Measurements from ENCODE around the gene DNAJC16. TPM values are rescaled to one million over a fixed set of nuclear protein-coding genes. Genes with fewer than 3 reads are reported as not detected.

DNAJC16 gene
- total RNA-seq, 1 experiment from 2014 or later = 9.2 TPM

DNA sequence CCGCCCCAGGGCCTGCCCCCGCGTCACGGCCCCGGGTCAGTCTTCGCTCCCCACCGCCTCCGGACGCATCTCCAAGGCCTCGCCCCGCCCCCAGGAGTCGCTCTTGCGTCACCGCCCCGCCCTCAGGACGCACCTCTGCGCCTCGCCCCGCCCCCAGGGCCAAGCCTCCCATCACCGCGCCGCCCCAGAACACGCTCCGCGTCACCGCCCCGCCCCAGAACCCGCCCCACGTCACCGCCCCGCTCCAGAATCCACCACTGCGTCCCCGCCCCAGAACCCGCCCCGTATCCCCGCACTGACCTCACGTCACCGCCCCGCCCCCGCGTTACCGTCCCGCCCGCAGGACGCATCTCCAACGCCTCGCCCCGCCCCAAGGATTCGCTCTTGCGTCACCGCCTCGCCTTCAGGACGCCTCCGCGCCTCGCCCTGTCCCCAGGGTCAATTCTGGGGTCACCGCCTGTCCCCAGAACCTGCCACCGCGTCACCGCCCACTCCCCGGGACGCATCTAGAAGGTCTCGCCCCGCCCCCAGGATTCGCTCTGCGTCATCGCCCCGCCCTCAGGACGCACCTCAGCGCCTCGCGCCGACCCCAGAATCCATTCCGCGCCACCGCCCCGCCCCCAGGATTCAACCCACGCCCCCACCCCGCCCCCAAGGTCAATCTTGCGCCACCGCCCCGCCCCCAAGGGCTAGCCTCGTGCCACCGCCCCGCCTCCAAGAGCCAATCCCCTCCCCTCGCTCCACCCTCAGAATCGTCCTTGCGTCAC is 2.2 kb upstream of the DNAJC16 start:
- Histone ChIP-seq H3K4me1 (ENCODE audit: insufficient read depth, low read length) (peaks cover 25% of the 10 kb centered on the region), H3K9ac (ENCODE audit: low read length) (peak overlapping the region; percentile 84), H3K9me3 (ENCODE audit: low read length) (no peaks in the 10 kb centered on the region), H3K27ac (ENCODE audit: low read length) (peak overlapping the region; percentile 91), H3K4me3 (ENCODE audit: low read length) (peak overlapping the region; percentile 87), H3K36me3 (ENCODE audit: low read depth, low read length) (no peaks in the 10 kb centered on the region), H3F3A (ENCODE audit: low read length, unreplicated experiment) (no peaks in the 10 kb centered on the region), H3K79me2 (ENCODE audit: low read length) (peaks cover 39% of the 10 kb centered on the region), H2AFZ (ENCODE audit: low read length) (no peak overlapping the region), H3K27me3 (ENCODE audit: low read length) (no peaks in the 10 kb centered on the region), H4K20me1 (ENCODE audit: low read length) (no peaks in the 10 kb centered on the region), H3K9me2 (replicated peaks; ENCODE audit: low read length) (no peaks in the 10 kb centered on the region), H3K4me2 (ENCODE audit: low read length) (peak overlapping the region; percentile 71)
- ChIA-PET POLR2A (ENCODE audit: unreplicated experiment) (interaction anchor here (0.6 kb wide), 1 partner anchor 9 kb away, joined by 3 read pairs; no protein-coding TSS in a partner anchor), CTCF (no interaction called here)
- ATAC-seq (peak; percentile 41), DNase-seq (peak; percentile 94)
- intact Hi-C loops (cut with micrococcal nuclease) = loop anchor here (1.0 kb wide), 1 partner anchor 23 kb away; no protein-coding TSS in a partner anchor
- no TSS peak for BruUV-seq (replicated peaks)
- TF ChIP-seq, protein P1, sequence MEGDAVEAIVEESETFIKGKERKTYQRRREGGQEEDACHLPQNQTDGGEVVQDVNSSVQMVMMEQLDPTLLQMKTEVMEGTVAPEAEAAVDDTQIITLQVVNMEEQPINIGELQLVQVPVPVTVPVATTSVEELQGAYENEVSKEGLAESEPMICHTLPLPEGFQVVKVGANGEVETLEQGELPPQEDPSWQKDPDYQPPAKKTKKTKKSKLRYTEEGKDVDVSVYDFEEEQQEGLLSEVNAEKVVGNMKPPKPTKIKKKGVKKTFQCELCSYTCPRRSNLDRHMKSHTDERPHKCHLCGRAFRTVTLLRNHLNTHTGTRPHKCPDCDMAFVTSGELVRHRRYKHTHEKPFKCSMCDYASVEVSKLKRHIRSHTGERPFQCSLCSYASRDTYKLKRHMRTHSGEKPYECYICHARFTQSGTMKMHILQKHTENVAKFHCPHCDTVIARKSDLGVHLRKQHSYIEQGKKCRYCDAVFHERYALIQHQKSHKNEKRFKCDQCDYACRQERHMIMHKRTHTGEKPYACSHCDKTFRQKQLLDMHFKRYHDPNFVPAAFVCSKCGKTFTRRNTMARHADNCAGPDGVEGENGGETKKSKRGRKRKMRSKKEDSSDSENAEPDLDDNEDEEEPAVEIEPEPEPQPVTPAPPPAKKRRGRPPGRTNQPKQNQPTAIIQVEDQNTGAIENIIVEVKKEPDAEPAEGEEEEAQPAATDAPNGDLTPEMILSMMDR (conservative IDR thresholded peaks at IDR 0.05; ENCODE audit: low read depth, low read length) = no peak
- TF ChIP-seq EZH2phosphoT487 (IDR thresholded peaks at IDR 0.05; ENCODE audit: borderline replicate concordance, low read length) = no peak
- TF ChIP-seq EZH2 (IDR thresholded peaks at IDR 0.05; ENCODE audit: low read length, unreplicated experiment) = no peak

DNA sequence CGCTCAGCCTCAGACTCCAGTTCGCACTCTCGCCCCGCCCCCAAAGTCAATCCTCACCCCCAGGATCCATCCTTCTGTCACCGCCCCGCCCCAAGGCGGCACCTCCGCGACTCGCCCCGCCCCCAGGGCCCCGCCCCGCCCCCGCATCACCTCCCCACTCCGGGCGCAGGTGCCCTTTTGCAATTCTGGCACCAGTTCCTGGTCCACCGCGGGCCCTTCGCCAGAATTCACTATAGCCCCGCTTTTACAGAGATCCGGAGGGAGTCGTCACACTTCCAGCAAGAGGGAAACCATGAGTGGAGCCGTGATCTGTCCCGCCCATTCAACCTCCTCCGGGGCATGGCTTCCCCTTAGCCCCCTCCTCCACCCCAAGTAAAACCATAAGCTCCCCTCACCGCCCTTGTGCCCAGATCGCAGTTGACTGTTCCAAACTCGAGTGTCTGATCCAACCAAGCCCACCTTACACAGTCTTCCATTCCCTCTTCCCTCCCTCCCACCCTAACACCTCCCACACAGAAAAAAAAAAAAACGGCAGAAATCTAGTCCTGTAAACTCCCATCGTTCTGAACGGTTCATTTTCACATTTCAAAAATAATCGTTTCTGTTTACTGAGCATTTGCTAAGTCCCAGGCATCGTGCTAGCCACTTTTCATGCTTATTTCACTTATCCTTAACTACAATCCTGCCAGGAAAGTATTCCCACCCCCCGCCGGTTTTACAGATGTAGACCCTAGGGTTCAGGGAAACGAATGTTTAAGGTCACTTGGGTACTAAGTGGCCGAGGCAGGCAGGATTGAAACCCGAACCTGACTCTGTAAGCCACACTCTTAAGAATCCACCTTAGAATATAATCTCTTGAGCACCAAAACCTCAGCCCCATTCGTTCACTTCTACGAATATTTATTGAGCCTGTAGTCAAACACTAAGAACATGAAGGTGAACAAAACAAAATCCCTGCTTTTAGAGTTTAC is 1.3 kb upstream of the DNAJC16 start:
- peaks cover 39% of the 10 kb centered on the region for H3K79me2 ChIP-seq (ENCODE audit: low read length)
- DNase-seq = peak; percentile 97
- intact Hi-C loops (cut with micrococcal nuclease) = loop anchor here (2.0 kb wide), 1 partner anchor 93 kb away; no protein-coding TSS in a partner anchor
- H3K4me2 ChIP-seq (ENCODE audit: low read length) = peak overlapping the region; percentile 96
- no TSS peak for BruUV-seq (replicated peaks)
- peak overlapping the region; percentile 92 for H3K4me3 ChIP-seq (ENCODE audit: low read length)
- H3K27ac ChIP-seq (ENCODE audit: low read length) = peak overlapping the region; percentile 30
- H3K27me3 ChIP-seq (ENCODE audit: low read length) = no peaks in the 10 kb centered on the region
- CTCF ChIA-PET = no interaction called here
- peaks cover 25% of the 10 kb centered on the region for H3K4me1 ChIP-seq (ENCODE audit: insufficient read depth, low read length)
- H3K36me3 ChIP-seq (ENCODE audit: low read depth, low read length) = no peaks in the 10 kb centered on the region
- POLR2A ChIA-PET (ENCODE audit: unreplicated experiment) = no interaction called here
- TF ChIP-seq, protein P1 (conservative IDR thresholded peaks at IDR 0.05; ENCODE audit: low read depth, low read length) = no peak
- TF ChIP-seq EZH2phosphoT487 (IDR thresholded peaks at IDR 0.05; ENCODE audit: borderline replicate concordance, low read length) (no peak), EZH2 (IDR thresholded peaks at IDR 0.05; ENCODE audit: low read length, unreplicated experiment) (no peak)
- H4K20me1 ChIP-seq (ENCODE audit: low read length) = no peaks in the 10 kb centered on the region
- no peaks in the 10 kb centered on the region for H3K9me2 ChIP-seq (replicated peaks; ENCODE audit: low read length)
- H3F3A ChIP-seq (ENCODE audit: low read length, unreplicated experiment) = no peaks in the 10 kb centered on the region
- H3K9me3 ChIP-seq (ENCODE audit: low read length) = no peaks in the 10 kb centered on the region
- H2AFZ ChIP-seq (ENCODE audit: low read length) = peak overlapping the region; percentile 90
- ATAC-seq = peak; percentile 56
- peak overlapping the region; percentile 56 for H3K9ac ChIP-seq (ENCODE audit: low read length)

Measured in PC-3 (cell line).